ENCODE measurements around the gene PDE4DIP.
"Not testable (repeated sequence)": the region's sequence is repeated elsewhere in the genome, so short reads cannot be mapped to it uniquely, and the experiment has no call there.

PDE4DIP gene

GRCh38 chr1:148854063-148854462 is 9.8 kb downstream of the PDE4DIP start:
- not testable (repeated sequence) for H3K9me3 ChIP-seq (ENCODE audit: low read length); H2AFZ ChIP-seq (ENCODE audit: low read length); H3K27ac ChIP-seq (ENCODE audit: low read depth, low read length, poor library complexity, severe bottlenecking); H3K36me3 ChIP-seq (ENCODE audit: insufficient read depth, low read length); H3K79me2 ChIP-seq (ENCODE audit: insufficient read depth, low read length); H3K27me3 ChIP-seq (ENCODE audit: insufficient read depth, low read length); H3F3A ChIP-seq (ENCODE audit: insufficient read depth, low read length); H3K4me3 ChIP-seq (ENCODE audit: low read depth, low read length, poor library complexity, severe bottlenecking); H4K20me1 ChIP-seq (ENCODE audit: insufficient read depth, low read length); H3K4me2 ChIP-seq (ENCODE audit: low read length); H3K4me1 ChIP-seq (ENCODE audit: insufficient read depth, low read length, severe bottlenecking); H3K9me2 ChIP-seq (ENCODE audit: low read depth, low read length); H3K9ac ChIP-seq (ENCODE audit: low read length)

- H3K79me2 ChIP-seq (ENCODE audit: insufficient read depth, low read length); H3K4me2 ChIP-seq (ENCODE audit: low read length); H3K27me3 ChIP-seq (ENCODE audit: insufficient read depth, low read length); H3K4me1 ChIP-seq (ENCODE audit: insufficient read depth, low read length, severe bottlenecking); H2AFZ ChIP-seq (ENCODE audit: low read length); H3K4me3 ChIP-seq (ENCODE audit: low read depth, low read length, poor library complexity, severe bottlenecking); H4K20me1 ChIP-seq (ENCODE audit: insufficient read depth, low read length); H3K9me2 ChIP-seq (ENCODE audit: low read depth, low read length); H3K9me3 ChIP-seq (ENCODE audit: low read length); H3K36me3 ChIP-seq (ENCODE audit: insufficient read depth, low read length); H3K27ac ChIP-seq (ENCODE audit: low read depth, low read length, poor library complexity, severe bottlenecking); H3F3A ChIP-seq (ENCODE audit: insufficient read depth, low read length); H3K9ac ChIP-seq (ENCODE audit: low read length): not testable (repeated sequence)
Measured at GRCh38 chr1:148855367-148855766, 11.1 kb downstream of the PDE4DIP start.

- H3K27me3 ChIP-seq (ENCODE audit: insufficient read depth, low read length); H4K20me1 ChIP-seq (ENCODE audit: insufficient read depth, low read length); H3F3A ChIP-seq (ENCODE audit: insufficient read depth, low read length); H3K9me3 ChIP-seq (ENCODE audit: low read length); H3K9me2 ChIP-seq (ENCODE audit: low read depth, low read length); H3K4me2 ChIP-seq (ENCODE audit: low read length); H3K4me3 ChIP-seq (ENCODE audit: low read depth, low read length, poor library complexity, severe bottlenecking); H3K27ac ChIP-seq (ENCODE audit: low read depth, low read length, poor library complexity, severe bottlenecking); H3K36me3 ChIP-seq (ENCODE audit: insufficient read depth, low read length); H3K9ac ChIP-seq (ENCODE audit: low read length); H3K4me1 ChIP-seq (ENCODE audit: insufficient read depth, low read length, severe bottlenecking); H3K79me2 ChIP-seq (ENCODE audit: insufficient read depth, low read length); H2AFZ ChIP-seq (ENCODE audit: low read length): not testable (repeated sequence)
Measured at GRCh38 chr1:148860049-148860448, 15.8 kb downstream of the PDE4DIP start.

GRCh38 chr1:148860579-148861259 is 16.5 kb downstream of the PDE4DIP start:
- not testable (repeated sequence) for H4K20me1 ChIP-seq (ENCODE audit: insufficient read depth, low read length); H3K9me3 ChIP-seq (ENCODE audit: low read length); H3K27me3 ChIP-seq (ENCODE audit: insufficient read depth, low read length); H3K4me3 ChIP-seq (ENCODE audit: low read depth, low read length, poor library complexity, severe bottlenecking); H3K27ac ChIP-seq (ENCODE audit: low read depth, low read length, poor library complexity, severe bottlenecking); H3K36me3 ChIP-seq (ENCODE audit: insufficient read depth, low read length); H3K4me1 ChIP-seq (ENCODE audit: insufficient read depth, low read length, severe bottlenecking); H3K9ac ChIP-seq (ENCODE audit: low read length); H3F3A ChIP-seq (ENCODE audit: insufficient read depth, low read length); H3K79me2 ChIP-seq (ENCODE audit: insufficient read depth, low read length); H2AFZ ChIP-seq (ENCODE audit: low read length); H3K4me2 ChIP-seq (ENCODE audit: low read length); H3K9me2 ChIP-seq (ENCODE audit: low read depth, low read length)

GRCh38 chr1:148862590-148862989 is 18.4 kb downstream of the PDE4DIP start:
- H3K36me3 ChIP-seq (ENCODE audit: insufficient read depth, low read length); H3K27ac ChIP-seq (ENCODE audit: low read depth, low read length, poor library complexity, severe bottlenecking); H3K9ac ChIP-seq (ENCODE audit: low read length); H3K79me2 ChIP-seq (ENCODE audit: insufficient read depth, low read length); H3K27me3 ChIP-seq (ENCODE audit: insufficient read depth, low read length); H3K4me2 ChIP-seq (ENCODE audit: low read length); H3K9me2 ChIP-seq (ENCODE audit: low read depth, low read length); H3K4me1 ChIP-seq (ENCODE audit: insufficient read depth, low read length, severe bottlenecking); H2AFZ ChIP-seq (ENCODE audit: low read length); H4K20me1 ChIP-seq (ENCODE audit: insufficient read depth, low read length); H3K9me3 ChIP-seq (ENCODE audit: low read length); H3K4me3 ChIP-seq (ENCODE audit: low read depth, low read length, poor library complexity, severe bottlenecking); H3F3A ChIP-seq (ENCODE audit: insufficient read depth, low read length): not testable (repeated sequence)

- H3F3A ChIP-seq (ENCODE audit: insufficient read depth, low read length); H3K4me2 ChIP-seq (ENCODE audit: low read length): not testable (repeated sequence)
Measured at GRCh38 chr1:148868924-148869633, 24.9 kb downstream of the PDE4DIP start.

GRCh38 chr1:148869634-148869961 is 25.4 kb downstream of the PDE4DIP start:
- H3F3A ChIP-seq (ENCODE audit: insufficient read depth, low read length); H4K20me1 ChIP-seq (ENCODE audit: insufficient read depth, low read length); H3K4me1 ChIP-seq (ENCODE audit: insufficient read depth, low read length, severe bottlenecking); H3K4me3 ChIP-seq (ENCODE audit: low read depth, low read length, poor library complexity, severe bottlenecking); H2AFZ ChIP-seq (ENCODE audit: low read length); H3K9ac ChIP-seq (ENCODE audit: low read length); H3K4me2 ChIP-seq (ENCODE audit: low read length); H3K27ac ChIP-seq (ENCODE audit: low read depth, low read length, poor library complexity, severe bottlenecking); H3K9me3 ChIP-seq (ENCODE audit: low read length); H3K36me3 ChIP-seq (ENCODE audit: insufficient read depth, low read length); H3K9me2 ChIP-seq (ENCODE audit: low read depth, low read length); H3K27me3 ChIP-seq (ENCODE audit: insufficient read depth, low read length); H3K79me2 ChIP-seq (ENCODE audit: insufficient read depth, low read length): not testable (repeated sequence)

More at GRCh38 chr1:148868924-148869633, 24.9 kb downstream of the PDE4DIP start:
- not testable (repeated sequence) for H3K79me2 ChIP-seq (ENCODE audit: insufficient read depth, low read length); H3K36me3 ChIP-seq (ENCODE audit: insufficient read depth, low read length); H3K27me3 ChIP-seq (ENCODE audit: insufficient read depth, low read length); H4K20me1 ChIP-seq (ENCODE audit: insufficient read depth, low read length); H3K9me2 ChIP-seq (ENCODE audit: low read depth, low read length); H3K4me1 ChIP-seq (ENCODE audit: insufficient read depth, low read length, severe bottlenecking); H3K4me3 ChIP-seq (ENCODE audit: low read depth, low read length, poor library complexity, severe bottlenecking); H3K9me3 ChIP-seq (ENCODE audit: low read length); H3K9ac ChIP-seq (ENCODE audit: low read length); H3K27ac ChIP-seq (ENCODE audit: low read depth, low read length, poor library complexity, severe bottlenecking); H2AFZ ChIP-seq (ENCODE audit: low read length)

All from OCI-LY1 (cell line).